Spleen (tissue), 11 donors: ENCODE results near the gene CBARP. TPM values are rescaled to one million over a fixed set of nuclear protein-coding genes. Genes with fewer than 3 reads are reported as not detected.
A peak's percentile ranks its signal among the peaks of the same experiment; 100 is the strongest.

ENCODE experiments used
- DNase-seq: peaks from one replicate; pipeline ENCODE4 v3.0.0-alpha.2; 2020
- H3K27ac ChIP-seq, 8 donors: fragments of 200-600 bp; sonication (generic) in 7 of 8; 1 replicate in 4 of 8; 2 replicates in 4 of 8; pipeline versions ENCODE4 v1.5.0 to v1.8.0; 2016 to 2021; ENCODE audit warnings: inconsistent platforms in 4 of 8, mild to moderate bottlenecking in 4 of 8, moderate library complexity in 1 of 8
- H3K27me3 ChIP-seq, 7 donors: fragments of 200-600 bp; sonication (generic) in 6 of 7; replicated peaks in 1 of 7; 1 replicate in 4 of 7; 2 replicates in 3 of 7; pipeline versions ENCODE4 v1.5.0 to v1.8.0; 2016 to 2021; ENCODE audit warnings: inconsistent platforms in 3 of 7, mild to moderate bottlenecking in 1 of 7
- H3K36me3 ChIP-seq, 6 donors: fragments of 200-600 bp; sonication (generic) in 5 of 6; 1 replicate in 4 of 6; 2 replicates in 2 of 6; pipeline versions ENCODE4 v1.5.0 to v1.8.0; 2016 to 2021; ENCODE audit warnings: inconsistent platforms in 2 of 6
- H3K4me1 ChIP-seq, 6 donors: fragments of 200-600 bp; sonication (generic) in 5 of 6; 1 replicate in 3 of 6; 2 replicates in 3 of 6; pipeline versions ENCODE4 v1.5.0 to v1.8.0; 2016 to 2021; ENCODE audit warnings: inconsistent platforms in 3 of 6
- H3K4me3 ChIP-seq, 8 donors: fragments of 200-600 bp; sonication (generic) in 7 of 8; 1 replicate in 4 of 8; 2 replicates in 4 of 8; pipeline versions ENCODE4 v1.5.0 to v1.8.0; 2016 to 2021; ENCODE audit warnings: inconsistent platforms in 4 of 8, mild to moderate bottlenecking in 4 of 8, moderate library complexity in 2 of 8
- H3K9me3 ChIP-seq, 8 donors: fragments of 200-600 bp; sonication (generic) in 7 of 8; 1 replicate in 4 of 8; 2 replicates in 4 of 8; pipeline versions ENCODE4 v1.5.0 to v1.8.0; 2016 to 2021; ENCODE audit warnings: inconsistent platforms in 4 of 8
- CTCF ChIP-seq, 11 experiments: fragments of 200-600 bp in 7 of 11; fragments of 450-650 bp in 4 of 11; sonication (generic) in 4 of 11; IDR thresholded peaks in 8 of 11; conservative IDR thresholded peaks in 3 of 11; 1 replicate in 7 of 11; 2 replicates in 4 of 11; pipeline versions ENCODE4 v1.4.0 to v1.8.0; 2016 to 2021; ENCODE audit warnings: antibody characterized with exemption in 11 of 11, inconsistent platforms in 4 of 11, mild to moderate bottlenecking in 1 of 11
- POLR2A ChIP-seq, 3 donors: fragments of 450-650 bp; IDR thresholded peaks; one replicate each; pipeline ENCODE4 v1.5.1; 2017; ENCODE audit warnings: antibody characterized with exemption in 3 of 3, mild to moderate bottlenecking in 1 of 3
- POLR2AphosphoS5 ChIP-seq, 3 donors: sonication (generic); formaldehyde crosslinking; IDR thresholded peaks; one replicate each; pipeline ENCODE4 v1.5.1; 2017; ENCODE audit warnings: antibody characterized with exemption in 3 of 3
- WGBS, 5 donors: extraction: QIAGEN DNeasy Blood & Tissue Kit in 3 of 5; methylation state at CpG; one replicate each; pipeline versions ENCODE4 v1.1.5 to v1.1.7; 2013 to 2018; 5-methylcytosine and 5-hydroxymethylcytosine counted together
- intact Hi-C: fragments of 100-400 bp; cut with DNase I; formaldehyde crosslinking; loops from one replicate; pipeline ENCODE4 v1.15.0; 2023; ENCODE audit warnings: low total_unique reads
- polyA plus RNA-seq, 3 donors: library from polyadenylated mRNA; stranded (reverse); fragments of 200-250 nt; gene quantifications; one replicate each; pipeline ENCODE4 v1.2.1, GENCODE V29; 2013
- total RNA-seq, 7 donors: library from RNA; depleted of rRNA in 3 of 7; stranded (reverse); fragments of >200 nt in 3 of 7; fragmentation: NEBNext Ultra II Directional in 4 of 7; extraction: Animal tissue kit (Norgen Biotek cat#: 25700) in 4 of 7; gene quantifications; one replicate each; pipeline versions ENCODE4 v1.1.0 to v1.2.1, GENCODE V29; 2016 to 2021
- donor health status: healthy with polysubstance abuse.
- donor health status: DM: no; HTN: no; CAD: no; lungs with moderate emphysema.
- donor health status: DM: no; HTN: no; CAD: no.
- donor health status: Bipolar disorder and iron deficiency.
- donor health status: healthy.
- donor health status: DM: no; HTN: no; CAD: no.
- donor health status: DM: yes; HTN: yes; CAD: no.

The CBARP gene
- total and polyA plus RNA-seq, 10 donors = 0.05 to 1.2 (median 0.41) TPM; not detected in 2

GRCh38 chr19:1274852-1275259, 37.1 kb upstream of the CBARP start:
- WGBS, 5 donors = 43 to 70% (median 47%) methylated on average over 19 to 44 of the region's 44 CpGs
- peak overlapping the region; percentile 42 to 83 (median 66) for H3K4me3 ChIP-seq
- DNase-seq = no peak
- TF ChIP-seq POLR2AphosphoS5 (IDR thresholded peaks at IDR 0.05) (peak in 1 of 3 donors; percentile 6), POLR2A (IDR thresholded peaks at IDR 0.05) (no peak), CTCF (IDR thresholded peaks at IDR 0.05 in 8 of 11, conservative IDR thresholded peaks at IDR 0.05 in 3 of 11) (no peak)
- no peaks in the 10 kb centered on the region for H3K9me3 ChIP-seq
- peaks cover 10 to 82% (median 65%) of the 10 kb centered on the region in 6 donors for H3K36me3 ChIP-seq
- no peaks in the 10 kb centered on the region for H3K27me3 ChIP-seq
- H3K27ac ChIP-seq = peak overlapping the region; percentile 92 to 100 (median 100)
- intact Hi-C loops = loop anchor here (10.0 kb wide), 1 partner anchor 130 kb away; the partner anchor contains the start of genes DAZAP1 and GAMT
- peaks cover 64 to 93% (median 77%) of the 10 kb centered on the region in 6 donors for H3K4me1 ChIP-seq

- TF ChIP-seq CTCF (IDR thresholded peaks at IDR 0.05 in 8 of 11, conservative IDR thresholded peaks at IDR 0.05 in 3 of 11) (no peak), POLR2AphosphoS5 (IDR thresholded peaks at IDR 0.05) (peak in 1 of 3 donors; percentile 0)
- 84 to 89% (median 87%) methylated on average over 45 to 46 of the region's 46 CpGs for WGBS, 5 donors
- Histone ChIP-seq H3K9me3 (no peaks in the 10 kb centered on the region), H3K27me3 (no peaks in the 10 kb centered on the region), H3K27ac (peak overlapping the region; percentile 92 to 100 (median 100)), H3K36me3 (peaks cover 10 to 76% (median 62%) of the 10 kb centered on the region in 6 donors), H3K4me1 (peaks cover 61 to 92% (median 74%) of the 10 kb centered on the region in 6 donors), H3K4me3 (peak overlapping the region in 7 of 8 donors; percentile 56 to 83 (median 66))
- intact Hi-C loops = loop anchor here (10.0 kb wide), 1 partner anchor 131 kb away; the partner anchor contains the start of genes DAZAP1 and GAMT
- peak; percentile 90 for DNase-seq
These were observed 36.5 kb upstream of the CBARP start for GRCh38 chr19:1274081-1274851.

- intact Hi-C loops = loop anchor here (10.0 kb wide), 1 partner anchor 131 kb away; the partner anchor contains the start of genes DAZAP1 and GAMT
- Histone ChIP-seq H3K36me3 (peaks cover 10 to 68% (median 54%) of the 10 kb centered on the region in 6 donors), H3K9me3 (no peaks in the 10 kb centered on the region), H3K4me1 (peaks cover 65 to 91% (median 78%) of the 10 kb centered on the region in 6 donors), H3K4me3 (peak overlapping the region in 1 of 8 donors; percentile 83), H3K27ac (peak overlapping the region; percentile 8 to 100 (median 100)), H3K27me3 (no peaks in the 10 kb centered on the region)
- peak; percentile 79 for DNase-seq
- TF ChIP-seq CTCF (IDR thresholded peaks at IDR 0.05 in 8 of 11, conservative IDR thresholded peaks at IDR 0.05 in 3 of 11) (no peak), POLR2AphosphoS5 (IDR thresholded peaks at IDR 0.05) (peak; percentile 27 to 75 (median 60))
- 65 to 86% (median 75%) methylated on average over 15 to 25 of the region's 25 CpGs for WGBS, 5 donors
These were observed 35.6 kb upstream of the CBARP start for GRCh38 chr19:1273263-1274041.
